HL-60/S4 treated with phorbol 12-myristate 13-acetate at 8.2 ng/mL for 4 days and 3 days (cell line): Measurements from ENCODE around the gene LCE2C.
"Not testable (repeated sequence)": the region's sequence is repeated elsewhere in the genome, so short reads cannot be mapped to it uniquely, and the experiment has no call there.

Experiments
- in situ Hi-C: fragments of 300-500 bp; cut with MboI; formaldehyde crosslinking; loops from 2 replicates; pipeline ENCODE4 v1.15.0; 2022; ENCODE audit warnings: low sequenced_read_pairs

The LCE2C gene

GRCh38 chr1:152674983-152675382 is at the start of gene LCE2C:
Gene LCE2C, plus strand, starts transcription at chr1:152675279. Its CDS starts 737 bp downstream, at chr1:152676016.
- in situ Hi-C loops: not testable (repeated sequence)

- in situ Hi-C loops: no loop called here
Measured at GRCh38 chr1:152626744-152627143, 48.3 kb upstream of the LCE2C start.

- in situ Hi-C loops: no loop called here
Measured at GRCh38 chr1:152630596-152630995, 44.5 kb upstream of the LCE2C start.

GRCh38 chr1:152640351-152640750 is 34.7 kb upstream of the LCE2C start:
- in situ Hi-C loops: no loop called here

- in situ Hi-C loops: no loop called here
Measured at GRCh38 chr1:152643945-152644344, 31.1 kb upstream of the LCE2C start.

- in situ Hi-C loops: no loop called here
Measured at GRCh38 chr1:152645146-152645545, 29.9 kb upstream of the LCE2C start.

GRCh38 chr1:152646656-152647055 is 28.4 kb upstream of the LCE2C start:
- in situ Hi-C loops: no loop called here

- in situ Hi-C loops: no loop called here
Measured at GRCh38 chr1:152654110-152654509, 21.0 kb upstream of the LCE2C start.

- in situ Hi-C loops: no loop called here
Measured at GRCh38 chr1:152656459-152656858, 18.6 kb upstream of the LCE2C start.

GRCh38 chr1:152657677-152658076 is 17.4 kb upstream of the LCE2C start:
- in situ Hi-C loops: no loop called here

- in situ Hi-C loops: no loop called here
Measured at GRCh38 chr1:152658649-152659048, 16.4 kb upstream of the LCE2C start.

GRCh38 chr1:152663098-152663497 is 12.0 kb upstream of the LCE2C start, which contains the start of gene LCE2D:
Gene LCE2D, plus strand, starts transcription at chr1:152663380. Its CDS starts 726 bp downstream, at chr1:152664106.
- in situ Hi-C loops: no loop called here

- in situ Hi-C loops: not testable (repeated sequence)
Measured at GRCh38 chr1:152666171-152666570, 8.9 kb upstream of the LCE2C start.

GRCh38 chr1:152667648-152668047 is 7.4 kb upstream of the LCE2C start:
- in situ Hi-C loops: no loop called here

- in situ Hi-C loops: no loop called here
Measured at GRCh38 chr1:152673016-152673415, 2.1 kb upstream of the LCE2C start.

- in situ Hi-C loops: no loop called here
Measured at GRCh38 chr1:152679459-152679858, 4.4 kb downstream of the LCE2C start.

- in situ Hi-C loops: no loop called here
Measured at GRCh38 chr1:152681616-152682015, 6.5 kb downstream of the LCE2C start.

GRCh38 chr1:152683846-152684245 is 8.8 kb downstream of the LCE2C start:
- in situ Hi-C loops: no loop called here

GRCh38 chr1:152685823-152686222 is 10.7 kb downstream of the LCE2C start, which contains the start of gene LCE2B:
Gene LCE2B, plus strand, starts transcription at chr1:152686123. Its CDS starts 721 bp downstream, at chr1:152686844.
- in situ Hi-C loops: not testable (repeated sequence)

- in situ Hi-C loops: no loop called here
Measured at GRCh38 chr1:152697701-152698600, 22.9 kb downstream of the LCE2C start, which contains the start of gene LCE2A. Gene LCE2A, plus strand, starts transcription at chr1:152698345. Its CDS starts 557 bp downstream, at chr1:152698902.

GRCh38 chr1:152699746-152700145 is 24.7 kb downstream of the LCE2C start:
- in situ Hi-C loops: no loop called here

- in situ Hi-C loops: no loop called here
Measured at GRCh38 chr1:152707860-152708259, 32.8 kb downstream of the LCE2C start, which contains the start of gene LCE4A. Gene LCE4A, plus strand, starts transcription at chr1:152708160. Its CDS starts 916 bp downstream, at chr1:152709076.
